AG10803 (cell line): Measurements from ENCODE around the gene SETDB1.

ENCODE experiments used
- DNase-seq: peaks from one replicate; pipeline ENCODE4 v3.0.0; 2010; ENCODE audit warnings: low read depth
- H3K4me3 ChIP-seq: 2 replicates; pipeline ENCODE4 v1.5.1; 2011; ENCODE audit warnings: mild to moderate bottlenecking, low read length, control low read depth
- CTCF ChIP-seq: conservative IDR thresholded peaks from 2 replicates; pipeline ENCODE4 v1.5.1; 2011; ENCODE audit warnings: mild to moderate bottlenecking, low read length, control low read depth, inconsistent platforms

The SETDB1 gene

DNA sequence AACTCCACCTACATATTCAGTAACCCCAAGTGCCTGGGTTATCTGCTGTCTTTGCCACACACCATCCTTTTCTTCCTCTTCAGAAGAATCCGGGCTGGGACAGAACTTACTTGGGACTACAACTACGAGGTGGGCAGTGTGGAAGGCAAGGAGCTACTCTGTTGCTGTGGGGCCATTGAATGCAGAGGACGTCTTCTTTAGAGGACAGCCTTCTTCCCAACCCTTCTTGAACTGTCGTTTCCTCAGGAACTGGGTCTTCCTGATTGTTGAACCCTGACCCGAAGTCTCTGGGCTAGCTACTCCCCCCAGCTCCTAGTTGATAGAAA, 38.0 kb downstream of the SETDB1 start:
- no peak overlapping the region for H3K4me3 ChIP-seq
- DNase-seq, result no peak
- no peak for TF ChIP-seq CTCF

- no peak for DNase-seq
- TF ChIP-seq CTCF, result no peak
These were observed 39.4 kb downstream of the SETDB1 start for GRCh38 chr1:150965605-150966004.

GRCh38 chr1:150966011-150966410, 39.8 kb downstream of the SETDB1 start:
- no peak for TF ChIP-seq CTCF
- no peak overlapping the region for H3K4me3 ChIP-seq
- no peak for DNase-seq

More at GRCh38 chr1:150965605-150966004, 39.4 kb downstream of the SETDB1 start:
- H3K4me3 ChIP-seq, result no peak overlapping the region

GRCh38 chr1:150967936-150968335, 41.8 kb downstream of the SETDB1 start:
- H3K4me3 ChIP-seq, result no peak overlapping the region
- no peak for DNase-seq
- TF ChIP-seq CTCF, result no peak

DNA sequence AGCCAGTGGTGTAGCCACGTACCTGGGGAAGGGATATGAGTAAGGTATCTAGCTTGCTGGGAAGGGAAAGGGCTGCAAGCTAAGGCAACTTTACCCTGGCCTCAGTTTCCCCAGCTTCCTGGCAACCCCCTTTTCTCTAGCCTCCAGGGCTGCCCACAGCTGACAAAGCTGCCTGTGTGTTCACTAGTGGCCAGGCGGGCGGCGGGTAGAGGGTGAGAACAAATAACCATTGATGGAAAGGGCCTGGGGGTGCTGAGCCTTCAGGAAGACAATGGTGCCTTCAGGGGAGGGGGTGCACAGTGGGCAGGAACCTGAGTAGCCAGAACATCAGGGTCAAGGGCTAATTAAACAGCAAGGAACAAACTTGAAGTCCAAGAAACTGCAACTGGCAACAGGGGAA, 42.3 kb downstream of the SETDB1 start:
- DNase-seq, result no peak
- H3K4me3 ChIP-seq, result no peak overlapping the region
- no peak for TF ChIP-seq CTCF

GRCh38 chr1:150969626-150970025, 43.5 kb downstream of the SETDB1 start:
- no peak for TF ChIP-seq CTCF
- no peak overlapping the region for H3K4me3 ChIP-seq
- DNase-seq, result no peak

DNA sequence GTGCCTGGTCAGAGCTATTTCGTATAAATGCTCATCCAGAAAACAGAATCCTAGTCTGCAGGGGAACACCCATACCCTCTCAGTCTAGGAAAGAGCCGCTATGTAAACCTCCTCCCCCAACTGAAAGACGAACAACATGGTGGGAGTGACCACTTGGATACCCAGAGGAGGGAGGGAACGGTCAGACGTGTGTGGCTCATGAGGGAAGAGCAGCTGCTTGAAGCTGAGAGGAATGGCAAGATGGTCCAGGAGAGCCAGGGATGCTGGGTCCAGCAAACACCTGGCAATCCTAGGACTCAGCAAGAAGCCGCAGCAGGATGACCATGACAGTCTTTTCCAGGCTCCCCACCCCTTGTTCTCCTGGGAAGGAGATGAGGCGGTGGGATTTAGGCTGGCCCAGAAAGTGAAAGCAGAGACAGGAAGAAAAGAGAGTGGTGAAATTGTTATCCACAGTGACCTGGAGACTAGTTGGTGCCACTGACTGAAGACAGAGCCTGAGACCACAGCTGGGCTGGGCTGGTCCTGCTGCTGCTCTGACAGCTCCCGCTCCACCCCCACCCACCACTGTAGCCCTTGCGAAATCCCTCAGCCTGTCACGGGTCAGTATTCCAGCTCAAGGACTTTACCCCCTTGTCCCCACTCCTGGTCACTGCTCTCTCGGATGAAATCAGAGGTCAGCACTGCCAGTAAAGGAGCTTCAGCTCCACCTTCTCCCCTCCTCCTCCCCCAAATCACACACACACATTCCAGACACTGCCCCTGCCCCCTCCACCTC, 44.8 kb downstream of the SETDB1 start:
- peak; percentile 63 for DNase-seq
- peak overlapping the region; percentile 29 for H3K4me3 ChIP-seq
- no peak for TF ChIP-seq CTCF
